Endodermal cell (in vitro differentiated cells): ENCODE data around the gene KLHL15. TPM values are rescaled to one million over a fixed set of nuclear protein-coding genes. Genes with fewer than 3 reads are reported as not detected.
"Not testable (repeated sequence)": the region's sequence is repeated elsewhere in the genome, so short reads cannot be mapped to it uniquely, and the experiment has no call there.

Source experiments
- DNase-seq: peaks from one replicate; pipeline ENCODE4 v3.0.0-alpha.2; 2017
- H3K27ac ChIP-seq: 2 replicates; pipeline ENCODE4 v1.5.1; 2013; ENCODE audit warnings: mild to moderate bottlenecking, low read depth, low read length, moderate library complexity
- H3K27me3 ChIP-seq: 2 replicates; pipeline ENCODE4 v1.6.1; 2013; ENCODE audit warnings: mild to moderate bottlenecking, low read length, moderate library complexity; ENCODE audit not compliant: insufficient read depth, control insufficient read depth, poor library complexity, severe bottlenecking
- H3K36me3 ChIP-seq: 2 replicates; pipeline ENCODE4 v1.7.0; 2013; ENCODE audit warnings: mild to moderate bottlenecking, low read length, moderate library complexity; ENCODE audit not compliant: control insufficient read depth, insufficient read depth
- H3K4me1 ChIP-seq: one replicate; pipeline ENCODE4 v1.7.0; 2013; ENCODE audit warnings: low read length; ENCODE audit not compliant: control insufficient read depth, insufficient read depth
- H3K4me3 ChIP-seq: 2 replicates; pipeline ENCODE4 v1.5.1; 2013; ENCODE audit warnings: mild to moderate bottlenecking, low read length, moderate library complexity
- H3K9ac ChIP-seq: 2 replicates; pipeline ENCODE4 v1.6.1; 2013; ENCODE audit warnings: mild to moderate bottlenecking, low read length, moderate library complexity; ENCODE audit not compliant: poor library complexity, severe bottlenecking; ENCODE audit errors: extremely low read depth
- H3K9me3 ChIP-seq: 2 replicates; pipeline ENCODE4 v1.6.1; 2013; ENCODE audit warnings: mild to moderate bottlenecking, low read length, moderate library complexity; ENCODE audit not compliant: control insufficient read depth
- H3K27ac Mint-ChIP-seq: 2 replicates; pipeline ENCODE4 v1.8.0; 2020; ENCODE audit warnings: mixed read lengths
- H3K27me3 Mint-ChIP-seq: 2 replicates; pipeline ENCODE4 v1.8.0; 2021; ENCODE audit warnings: mild to moderate bottlenecking, mixed read lengths; ENCODE audit not compliant: insufficient read depth
- H3K36me3 Mint-ChIP-seq: 2 replicates; pipeline ENCODE4 v1.8.0; 2020; ENCODE audit warnings: low read depth, mixed read lengths
- H3K4me1 Mint-ChIP-seq: 2 replicates; pipeline ENCODE4 v1.8.0; 2020; ENCODE audit warnings: mixed read lengths
- H3K4me3 Mint-ChIP-seq: 2 replicates; pipeline ENCODE4 v1.8.0; 2020; ENCODE audit warnings: mild to moderate bottlenecking, moderate library complexity, mixed read lengths
- H3K9me3 Mint-ChIP-seq: 2 replicates; pipeline ENCODE4 v1.8.0; 2020; ENCODE audit warnings: mild to moderate bottlenecking, mixed read lengths
- CTCF ChIP-seq: fragments of 200-600 bp; sonication (generic); conservative IDR thresholded peaks from 2 replicates; pipeline ENCODE4 v1.5.0; 2021; ENCODE audit warnings: antibody characterized with exemption, mild to moderate bottlenecking
- WGBS, 2 experiments: methylation state at CpG; one replicate each; pipeline versions ENCODE4 v1.1.5 to v1.1.7; 2013; ENCODE audit warnings: missing lambda C conversion rate in 2 of 2, mixed read lengths in 1 of 2; ENCODE audit not compliant: insufficient coverage in 1 of 2, insufficient read length in 1 of 2; 5-methylcytosine and 5-hydroxymethylcytosine counted together
- total RNA-seq, 2 donors: library from RNA; stranded (reverse); fragmentation: NEBNext Ultra II Directional in 1 of 2; extraction: Animal tissue kit (Norgen Biotek cat#: 25700) in 1 of 2; gene quantifications; 2 replicates in 1 of 2; 3 replicates in 1 of 2; pipeline ENCODE4 v1.2.1, GENCODE V29; 2021

Gene KLHL15
- total RNA-seq, 2 donors from 2014 or later, result 11.4 to 15.5 TPM

GRCh38 chrX:24055043-24055356 lies 28.0 kb upstream of the KLHL15 start:
- no peak overlapping the region for H3K27ac Mint-ChIP-seq
- no peak overlapping the region for H3K4me3 Mint-ChIP-seq
- WGBS, 2 experiments, result 0 to 1% methylated on average over 3 to 13 of the region's 14 CpGs
- no peak for DNase-seq
- Histone ChIP-seq H3K9me3 (no peaks in the 10 kb centered on the region), H3K27ac (peak overlapping the region; percentile 100), H3K4me3 (no peak overlapping the region), H3K4me1 (no peaks in the 10 kb centered on the region), H3K36me3 (peaks cover 25% of the 10 kb centered on the region), H3K9ac (no peak overlapping the region), H3K27me3 (no peaks in the 10 kb centered on the region)
- H3K4me1 Mint-ChIP-seq, result peaks cover 13% of the 10 kb centered on the region
- H3K27me3 Mint-ChIP-seq, result no peaks in the 10 kb centered on the region
- TF ChIP-seq CTCF, result no peak
- H3K36me3 Mint-ChIP-seq, result peaks cover 21% of the 10 kb centered on the region
- H3K9me3 Mint-ChIP-seq, result no peaks in the 10 kb centered on the region

- no peaks in the 10 kb centered on the region for H3K9me3 ChIP-seq
- peak; percentile 92 for TF ChIP-seq CTCF
- Mint-ChIP-seq H3K9me3 (no peaks in the 10 kb centered on the region), H3K27me3 (no peaks in the 10 kb centered on the region), H3K27ac (no peak within 1 kb of the TSS), H3K4me1 (peaks cover 13% of the 10 kb centered on the region), H3K36me3 (peaks cover 15% of the 10 kb centered on the region), H3K4me3 (no peak within 1 kb of the TSS)
- peaks cover 19% of the 10 kb centered on the region for H3K36me3 ChIP-seq
- no peak within 1 kb of the TSS for H3K9ac ChIP-seq
- no peaks in the 10 kb centered on the region for H3K4me1 ChIP-seq
- 0% methylated on average over 6 to 53 of the region's 57 CpGs for WGBS, 2 experiments
- H3K4me3 ChIP-seq, result no peak within 1 kb of the TSS
- peak; percentile 98 for DNase-seq
- H3K27me3 ChIP-seq, result no peaks in the 10 kb centered on the region
- peak within 1 kb of the TSS; percentile 100 for H3K27ac ChIP-seq
Measured at GRCh38 chrX:24054182-24055042, 27.4 kb upstream of the KLHL15 start, which contains the start of gene EIF2S3. Gene EIF2S3 (plus strand): TSS chrX:24054956. CDS start chrX:24054969, 13 bp downstream.

GRCh38 chrX:24050522-24051318 lies 23.7 kb upstream of the KLHL15 start:
- not testable (repeated sequence) for DNase-seq, H3K9me3 Mint-ChIP-seq, H3K9me3 ChIP-seq, H3K9ac ChIP-seq, H3K36me3 Mint-ChIP-seq, H3K36me3 ChIP-seq, H3K27me3 Mint-ChIP-seq, H3K27ac ChIP-seq, H3K4me3 Mint-ChIP-seq, H3K4me1 Mint-ChIP-seq, H3K4me3 ChIP-seq, H3K4me1 ChIP-seq, H3K27me3 ChIP-seq
- 92 to 94% methylated on average over 8 to 24 of the region's 26 CpGs for WGBS, 2 experiments
- H3K27ac Mint-ChIP-seq, result peak overlapping the region; percentile 64

GRCh38 chrX:24049643-24050042 lies 22.7 kb upstream of the KLHL15 start:
- H3K27ac ChIP-seq, H3K4me3 Mint-ChIP-seq, H3K36me3 ChIP-seq, H3K4me1 ChIP-seq, H3K36me3 Mint-ChIP-seq, H3K9me3 ChIP-seq, H3K9me3 Mint-ChIP-seq, DNase-seq, H3K27me3 ChIP-seq, H3K27ac Mint-ChIP-seq, H3K9ac ChIP-seq, H3K4me3 ChIP-seq, H3K4me1 Mint-ChIP-seq, H3K27me3 Mint-ChIP-seq: not testable (repeated sequence)
- WGBS, 2 experiments, result 99% methylated on average over 16 of the region's 24 CpGs; no CpG with 5 or more reads in 1 of the 2 experiments

GRCh38 chrX:24046060-24046459 lies 19.1 kb upstream of the KLHL15 start:
- H3K27me3 ChIP-seq, H3K36me3 Mint-ChIP-seq, H3K9ac ChIP-seq, H3K4me1 Mint-ChIP-seq, H3K4me1 ChIP-seq, H3K27me3 Mint-ChIP-seq, H3K9me3 ChIP-seq, H3K36me3 ChIP-seq, H3K4me3 ChIP-seq, H3K9me3 Mint-ChIP-seq, H3K27ac Mint-ChIP-seq, H3K4me3 Mint-ChIP-seq, DNase-seq, H3K27ac ChIP-seq: not testable (repeated sequence)
